ENCODE results near the gene GBF1.

The GBF1 gene

GRCh38 chr10:102405632-102406031 lies 160.3 kb downstream of the GBF1 start:
- no peak overlapping the region for H3K4me3 ChIP-seq (ENCODE audit: low read depth, low read length)
- no peak for TF ChIP-seq CTCF (IDR thresholded peaks at IDR 0.05; ENCODE audit: low read depth, low read length, missing control alignments)
- DNase-seq (ENCODE audit: low read depth) = no peak

- H3K4me3 ChIP-seq (ENCODE audit: low read depth, low read length) = no peak overlapping the region
- TF ChIP-seq CTCF (IDR thresholded peaks at IDR 0.05; ENCODE audit: low read depth, low read length, missing control alignments) = no peak
- DNase-seq (ENCODE audit: low read depth) = no peak
These were observed 161.5 kb downstream of the GBF1 start for GRCh38 chr10:102406815-102407214.

GRCh38 chr10:102407425-102408130 lies 162.2 kb downstream of the GBF1 start:
- H3K4me3 ChIP-seq (ENCODE audit: low read depth, low read length) = no peak overlapping the region
- TF ChIP-seq CTCF (IDR thresholded peaks at IDR 0.05; ENCODE audit: low read depth, low read length, missing control alignments) = no peak
- DNase-seq (ENCODE audit: low read depth) = no peak

- no peak for TF ChIP-seq CTCF (IDR thresholded peaks at IDR 0.05; ENCODE audit: low read depth, low read length, missing control alignments)
- no peak overlapping the region for H3K4me3 ChIP-seq (ENCODE audit: low read depth, low read length)
- DNase-seq (ENCODE audit: low read depth) = no peak
These were observed 162.9 kb downstream of the GBF1 start for GRCh38 chr10:102408131-102408727.

GRCh38 chr10:102408728-102409603 lies 163.6 kb downstream of the GBF1 start:
- no peak for TF ChIP-seq CTCF (IDR thresholded peaks at IDR 0.05; ENCODE audit: low read depth, low read length, missing control alignments)
- H3K4me3 ChIP-seq (ENCODE audit: low read depth, low read length) = peak overlapping the region; percentile 12; the same call in 1 of the 2 replicates
- DNase-seq (ENCODE audit: low read depth) = no peak

GRCh38 chr10:102409604-102410428 lies 164.5 kb downstream of the GBF1 start:
- TF ChIP-seq CTCF (IDR thresholded peaks at IDR 0.05; ENCODE audit: low read depth, low read length, missing control alignments) = no peak
- no peak overlapping the region for H3K4me3 ChIP-seq (ENCODE audit: low read depth, low read length)
- DNase-seq (ENCODE audit: low read depth) = no peak
